Esophagus squamous epithelium (tissue), 5 donors: Measurements from ENCODE around the gene AFF3. TPM values are rescaled to one million over a fixed set of nuclear protein-coding genes. Genes with fewer than 3 reads are reported as not detected.

ENCODE experiments used
- DNase-seq: peaks from one replicate; lab custom pipeline; 2025; lab: John Stamatoyannopoulos, UW
- H3K27ac ChIP-seq, 4 donors: fragments of 200-600 bp; sonication (generic); one replicate each; pipeline ENCODE4 v1.5.1; 2016 to 2019; ENCODE audit warnings: mild to moderate bottlenecking in 1 of 4
- H3K27me3 ChIP-seq, 4 donors: fragments of 200-600 bp; sonication (generic); 1 replicate in 3 of 4; 2 replicates in 1 of 4; pipeline versions ENCODE4 v1.5.1 to v1.6.0; 2017 to 2021; ENCODE audit warnings: antibody characterized with exemption in 1 of 4
- H3K36me3 ChIP-seq, 3 donors: fragments of 200-600 bp; sonication (generic); one replicate each; pipeline ENCODE4 v1.5.1; 2016 to 2019
- H3K4me1 ChIP-seq, 3 donors: fragments of 200-600 bp; sonication (generic); one replicate each; pipeline ENCODE4 v1.5.1; 2017 to 2019
- H3K4me3 ChIP-seq, 4 donors: fragments of 200-600 bp; sonication (generic); 1 replicate in 3 of 4; 2 replicates in 1 of 4; pipeline ENCODE4 v1.5.1; 2016 to 2019; ENCODE audit warnings: mild to moderate bottlenecking in 2 of 4, moderate library complexity in 1 of 4
- H3K9me3 ChIP-seq, 3 donors: fragments of 200-600 bp; sonication (generic); one replicate each; pipeline ENCODE4 v1.5.1; 2016 to 2019
- POLR2A ChIP-seq, 4 donors: fragments of 450-650 bp; IDR thresholded peaks; one replicate each; pipeline ENCODE4 v1.6.1; 2017; ENCODE audit warnings: antibody characterized with exemption in 4 of 4, mild to moderate bottlenecking in 4 of 4, moderate library complexity in 3 of 4
- WGBS, 2 donors: methylation state at CpG; one replicate each; pipeline ENCODE4 v1.1.5; 2018; 5-methylcytosine and 5-hydroxymethylcytosine counted together
- intact Hi-C: fragments of 100-400 bp; cut with DNase I; formaldehyde crosslinking; loops from one replicate; pipeline ENCODE4 v1.15.0; 2022
- total RNA-seq, 4 donors: library from RNA; depleted of rRNA; stranded (reverse); fragments of >200 nt; gene quantifications; one replicate each; pipeline ENCODE4 v1.1.0, GENCODE V29; 2016
- TF ChIP-seq, protein P1 (sequence below), 6 experiments: fragments of 450-650 bp in 4 of 6; fragments of 200-600 bp in 2 of 6; sonication (generic) in 2 of 6; IDR thresholded peaks; one replicate each; pipeline ENCODE4 v1.5.1; 2016 to 2019; ENCODE audit warnings: antibody characterized with exemption in 6 of 6, mild to moderate bottlenecking in 4 of 6, moderate library complexity in 4 of 6
- donor health status: DM: yes; HTN: yes; CAD: no.

AFF3 gene
- total RNA-seq, 4 donors from 2014 or later = 1.2 to 9.7 (median 3.8) TPM

DNA sequence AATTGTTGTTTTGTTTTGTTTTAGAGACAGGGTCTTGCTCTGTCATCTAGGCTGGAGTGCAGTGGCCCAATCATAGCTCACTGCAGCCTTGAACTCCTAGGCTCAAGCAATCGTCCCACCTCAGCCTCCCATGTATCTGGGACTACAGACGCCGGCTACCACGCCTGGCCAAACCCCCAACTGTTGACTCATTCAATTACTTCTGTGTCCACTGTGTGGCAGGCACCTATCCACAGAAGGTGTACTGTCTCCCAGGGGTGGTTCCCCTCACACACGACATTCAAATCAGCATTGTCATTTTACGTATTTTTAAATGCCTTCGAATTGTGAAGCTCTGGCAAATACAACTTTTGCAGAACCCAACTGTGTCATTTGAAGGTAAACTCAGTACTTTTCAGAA is 464.6 kb downstream of the AFF3 start:
- H3K4me3 ChIP-seq = no peak overlapping the region
- H3K36me3 ChIP-seq = no peaks in the 10 kb centered on the region
- H3K27ac ChIP-seq = no peak overlapping the region
- no peaks in the 10 kb centered on the region for H3K9me3 ChIP-seq
- TF ChIP-seq, protein P1, sequence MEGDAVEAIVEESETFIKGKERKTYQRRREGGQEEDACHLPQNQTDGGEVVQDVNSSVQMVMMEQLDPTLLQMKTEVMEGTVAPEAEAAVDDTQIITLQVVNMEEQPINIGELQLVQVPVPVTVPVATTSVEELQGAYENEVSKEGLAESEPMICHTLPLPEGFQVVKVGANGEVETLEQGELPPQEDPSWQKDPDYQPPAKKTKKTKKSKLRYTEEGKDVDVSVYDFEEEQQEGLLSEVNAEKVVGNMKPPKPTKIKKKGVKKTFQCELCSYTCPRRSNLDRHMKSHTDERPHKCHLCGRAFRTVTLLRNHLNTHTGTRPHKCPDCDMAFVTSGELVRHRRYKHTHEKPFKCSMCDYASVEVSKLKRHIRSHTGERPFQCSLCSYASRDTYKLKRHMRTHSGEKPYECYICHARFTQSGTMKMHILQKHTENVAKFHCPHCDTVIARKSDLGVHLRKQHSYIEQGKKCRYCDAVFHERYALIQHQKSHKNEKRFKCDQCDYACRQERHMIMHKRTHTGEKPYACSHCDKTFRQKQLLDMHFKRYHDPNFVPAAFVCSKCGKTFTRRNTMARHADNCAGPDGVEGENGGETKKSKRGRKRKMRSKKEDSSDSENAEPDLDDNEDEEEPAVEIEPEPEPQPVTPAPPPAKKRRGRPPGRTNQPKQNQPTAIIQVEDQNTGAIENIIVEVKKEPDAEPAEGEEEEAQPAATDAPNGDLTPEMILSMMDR (IDR thresholded peaks at IDR 0.05) = no peak
- TF ChIP-seq POLR2A (IDR thresholded peaks at IDR 0.05) = no peak
- no peaks in the 10 kb centered on the region for H3K27me3 ChIP-seq
- DNase-seq = no peak
- no peaks in the 10 kb centered on the region for H3K4me1 ChIP-seq
- intact Hi-C loops = no loop called here
- WGBS, 2 donors = 87 to 91% methylated on average over 6 to 7 of the region's 7 CpGs

DNA sequence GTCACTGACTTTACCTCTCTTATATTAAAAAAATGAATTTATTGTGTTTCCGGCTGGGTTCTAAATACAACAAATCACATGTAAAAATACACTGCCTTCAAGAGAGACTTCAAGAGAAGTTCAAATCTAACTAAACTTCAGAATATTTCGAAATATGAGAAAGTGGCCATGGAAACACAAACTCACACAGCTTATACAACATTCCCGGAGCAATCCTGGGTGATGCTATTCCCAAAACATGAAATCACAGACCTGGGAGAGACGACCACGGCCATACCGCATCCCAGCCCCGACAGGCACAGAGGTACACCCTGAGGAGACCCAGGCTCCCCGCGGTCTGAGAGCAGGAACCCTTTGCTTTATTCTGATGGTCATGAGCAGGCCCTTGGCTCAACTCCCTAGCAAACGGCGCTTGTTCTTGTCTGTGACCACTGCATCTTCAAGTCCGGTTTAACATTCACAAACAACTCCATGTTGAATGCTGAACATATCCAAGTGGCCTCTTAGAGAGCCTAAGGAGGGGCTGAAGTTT is 467.2 kb downstream of the AFF3 start:
- WGBS, 2 donors = 79 to 89% methylated on average over 10 to 12 of the region's 12 CpGs
- Histone ChIP-seq H3K9me3 (no peaks in the 10 kb centered on the region), H3K27ac (no peak overlapping the region), H3K4me1 (peaks cover 0 to 6% (median 0%) of the 10 kb centered on the region in 3 donors), H3K4me3 (no peak overlapping the region), H3K27me3 (no peaks in the 10 kb centered on the region), H3K36me3 (no peaks in the 10 kb centered on the region)
- TF ChIP-seq, protein P1 (IDR thresholded peaks at IDR 0.05) = no peak
- no peak for TF ChIP-seq POLR2A (IDR thresholded peaks at IDR 0.05)
- intact Hi-C loops = no loop called here
- no peak for DNase-seq

DNA sequence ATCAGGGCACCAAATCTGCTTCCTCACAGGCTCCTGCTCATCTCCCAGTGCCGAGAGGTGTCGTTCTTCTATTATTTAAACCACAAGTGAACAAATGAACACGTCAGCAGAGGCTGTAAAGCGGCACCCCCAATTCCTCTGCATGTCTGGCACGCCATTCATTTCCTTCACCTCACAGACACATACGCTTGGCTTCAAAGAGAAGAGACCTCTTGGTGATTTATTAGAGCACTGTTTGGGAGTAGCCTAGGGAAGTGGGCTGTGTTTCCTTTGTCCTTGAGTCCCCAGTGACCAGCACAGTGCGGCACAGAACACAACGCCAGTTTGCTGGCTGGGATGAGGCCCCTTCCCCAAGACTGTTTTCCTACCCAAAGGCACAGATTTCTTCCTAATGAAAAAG is 468.3 kb downstream of the AFF3 start:
- no peaks in the 10 kb centered on the region for H3K27me3 ChIP-seq
- intact Hi-C loops = no loop called here
- 88% methylated on average over 7 to 8 of the region's 8 CpGs for WGBS, 2 donors
- H3K4me1 ChIP-seq = peaks cover 0 to 6% (median 0%) of the 10 kb centered on the region in 3 donors
- no peak overlapping the region for H3K4me3 ChIP-seq
- no peaks in the 10 kb centered on the region for H3K36me3 ChIP-seq
- no peaks in the 10 kb centered on the region for H3K9me3 ChIP-seq
- DNase-seq = no peak
- H3K27ac ChIP-seq = no peak overlapping the region
- TF ChIP-seq, protein P1 (IDR thresholded peaks at IDR 0.05) = no peak
- no peak for TF ChIP-seq POLR2A (IDR thresholded peaks at IDR 0.05)

DNA sequence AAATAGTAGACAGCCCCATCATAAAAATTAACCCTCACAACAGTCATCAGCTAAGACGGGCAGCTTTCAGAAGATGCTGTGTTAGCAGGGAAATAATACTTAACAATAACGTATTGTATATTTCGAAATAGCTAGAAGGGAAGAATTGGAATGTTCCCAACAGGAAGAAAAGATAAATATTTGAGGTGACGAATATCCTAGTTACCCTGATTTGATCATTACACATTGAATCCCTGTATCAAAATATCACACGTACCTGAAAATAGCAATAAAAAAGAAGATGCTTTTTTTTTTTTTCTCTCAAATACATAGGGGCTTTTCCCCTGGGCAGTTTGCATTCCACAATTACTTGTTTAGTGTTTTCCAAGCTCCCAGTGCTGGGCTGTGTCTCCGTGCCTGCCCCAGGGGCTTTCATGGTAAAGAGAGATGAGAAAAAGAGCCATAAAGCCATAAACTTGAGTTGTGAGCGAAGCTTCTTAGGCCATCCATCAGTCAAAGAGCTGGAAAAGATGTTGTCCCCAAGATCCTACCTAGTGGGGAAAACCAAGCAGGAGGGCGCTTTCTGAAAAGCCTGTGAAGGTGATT is 469.5 kb downstream of the AFF3 start:
- 42 to 52% methylated on average over 7 to 8 of the region's 8 CpGs for WGBS, 2 donors
- Histone ChIP-seq H3K9me3 (no peaks in the 10 kb centered on the region), H3K27me3 (no peaks in the 10 kb centered on the region), H3K4me3 (no peak overlapping the region), H3K4me1 (peaks cover 0 to 6% (median 0%) of the 10 kb centered on the region in 3 donors), H3K27ac (no peak overlapping the region), H3K36me3 (no peaks in the 10 kb centered on the region)
- no peak for DNase-seq
- intact Hi-C loops = no loop called here
- TF ChIP-seq, protein P1 (IDR thresholded peaks at IDR 0.05) = no peak

DNA sequence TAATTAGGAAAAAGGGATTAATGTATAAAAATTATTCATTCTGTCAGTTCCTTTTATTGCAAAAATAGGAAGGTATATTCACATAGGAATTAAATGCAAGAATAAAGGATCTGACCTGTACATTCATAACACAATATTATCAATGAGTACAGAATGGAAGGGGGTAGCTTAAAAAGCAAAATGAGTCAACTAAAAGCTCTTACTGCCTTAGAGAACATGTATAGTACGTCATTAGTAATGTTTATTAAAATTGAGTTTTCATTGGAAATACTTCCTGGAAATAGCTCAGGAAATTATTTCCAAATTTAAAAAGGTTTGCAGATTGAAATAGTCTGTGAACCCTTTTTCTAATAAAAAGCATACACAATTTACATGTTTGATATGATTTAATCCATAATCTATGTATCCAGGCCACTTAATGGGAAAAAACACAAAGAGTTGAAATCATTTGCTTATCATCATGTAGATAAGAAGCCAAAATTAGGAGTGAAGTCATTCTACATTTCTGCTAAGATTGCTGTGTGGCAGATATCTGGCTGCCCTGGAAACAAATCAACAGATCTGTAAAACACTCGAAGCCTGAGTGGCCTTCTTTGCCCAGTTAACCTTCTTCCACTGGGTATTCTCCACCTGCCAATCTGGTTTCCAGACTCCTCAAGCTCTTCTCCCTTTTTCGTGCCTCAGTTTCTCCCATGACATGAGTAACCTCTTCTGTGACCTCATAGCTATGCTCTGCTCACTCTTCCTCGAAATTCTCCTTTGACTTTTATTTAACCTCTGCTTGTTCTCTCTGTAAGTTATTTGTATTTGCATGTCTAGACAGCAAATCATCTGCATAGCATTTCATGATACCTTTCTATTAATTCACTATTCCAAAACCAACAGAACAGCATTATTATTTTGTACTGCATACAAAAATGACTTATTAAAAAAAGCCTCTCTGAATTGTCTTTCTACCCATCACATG is 471.3 kb downstream of the AFF3 start:
- H3K36me3 ChIP-seq = no peaks in the 10 kb centered on the region
- intact Hi-C loops = no loop called here
- no peak overlapping the region for H3K4me3 ChIP-seq
- DNase-seq = no peak
- 48 to 49% methylated on average over 4 of the region's 4 CpGs for WGBS, 2 donors
- peaks cover 0 to 6% (median 0%) of the 10 kb centered on the region in 3 donors for H3K4me1 ChIP-seq
- no peak for TF ChIP-seq POLR2A (IDR thresholded peaks at IDR 0.05)
- TF ChIP-seq, protein P1 (IDR thresholded peaks at IDR 0.05) = no peak
- H3K9me3 ChIP-seq = no peaks in the 10 kb centered on the region
- H3K27ac ChIP-seq = no peak overlapping the region
- H3K27me3 ChIP-seq = no peaks in the 10 kb centered on the region
